Hepatocyte (in vitro differentiated cells): Measurements from ENCODE around the gene DIPK1A. TPM values are rescaled to one million over a fixed set of nuclear protein-coding genes. Genes with fewer than 3 reads are reported as not detected.

Experiments
- DNase-seq: peaks from one replicate; pipeline ENCODE4 v3.0.0-alpha.2; 2016; ENCODE audit warnings: low spot score
- H2AFZ ChIP-seq: fragments of 200-600 bp; sonication (generic); 2 replicates; pipeline ENCODE4 v1.6.0; 2016; ENCODE audit warnings: antibody characterized with exemption, mild to moderate bottlenecking
- H3K27ac ChIP-seq: fragments of 200-600 bp; sonication (generic); 2 replicates; pipeline ENCODE4 v1.5.1; 2016; ENCODE audit warnings: mild to moderate bottlenecking
- H3K27me3 ChIP-seq: fragments of 200-600 bp; sonication (generic); 2 replicates; pipeline ENCODE4 v1.6.1; 2016
- H3K36me3 ChIP-seq: fragments of 200-600 bp; sonication (generic); replicated peaks from 2 replicates; pipeline ENCODE4 v1.5.1; 2016; ENCODE audit warnings: low read depth; ENCODE audit not compliant: insufficient read depth
- H3K4me1 ChIP-seq: fragments of 200-600 bp; sonication (generic); 2 replicates; pipeline ENCODE4 v1.5.1; 2016; ENCODE audit warnings: mild to moderate bottlenecking, moderate library complexity; ENCODE audit not compliant: insufficient read depth
- H3K4me2 ChIP-seq: fragments of 200-600 bp; sonication (generic); 2 replicates; pipeline ENCODE4 v1.6.0; 2016
- H3K4me3 ChIP-seq: fragments of 200-600 bp; sonication (generic); 2 replicates; pipeline ENCODE4 v1.5.1; 2016; ENCODE audit warnings: mild to moderate bottlenecking
- H3K79me2 ChIP-seq: fragments of 200-600 bp; sonication (generic); 2 replicates; pipeline ENCODE4 v1.6.0; 2017; ENCODE audit warnings: mild to moderate bottlenecking
- H3K9me2 ChIP-seq: fragments of 200-600 bp; sonication (generic); replicated peaks from 2 replicates; pipeline ENCODE4 v1.6.0; 2017; ENCODE audit warnings: mild to moderate bottlenecking; ENCODE audit not compliant: insufficient read depth
- H3K9me3 ChIP-seq: fragments of 200-600 bp; sonication (generic); 2 replicates; pipeline ENCODE4 v1.5.1; 2016; ENCODE audit warnings: low read depth, mild to moderate bottlenecking
- H4K20me1 ChIP-seq: fragments of 200-600 bp; sonication (generic); 2 replicates; pipeline ENCODE4 v1.6.0; 2016; ENCODE audit warnings: mild to moderate bottlenecking; ENCODE audit not compliant: insufficient read depth, poor library complexity, severe bottlenecking
- CTCF ChIP-seq: fragments of 200-600 bp; sonication (generic); IDR thresholded peaks from 2 replicates; pipeline ENCODE4 v1.5.1; 2016; ENCODE audit warnings: antibody characterized with exemption, mild to moderate bottlenecking; ENCODE audit not compliant: poor library complexity
- EZH2 ChIP-seq: fragments of 200-600 bp; sonication (generic); IDR thresholded peaks from 2 replicates; pipeline ENCODE4 v1.6.1; 2016; ENCODE audit warnings: antibody characterized with exemption, mild to moderate bottlenecking, borderline replicate concordance
- EZH2phosphoT487 ChIP-seq: fragments of 200-600 bp; sonication (generic); IDR thresholded peaks from one replicate; pipeline ENCODE4 v1.6.1; 2018; ENCODE audit warnings: antibody characterized with exemption, mild to moderate bottlenecking, low read depth, moderate library complexity; ENCODE audit not compliant: unreplicated experiment, severe bottlenecking
- WGBS: methylation state at CpG from one replicate; pipeline ENCODE4 v1.1.6; 2016; ENCODE audit warnings: low lambda C conversion rate; ENCODE audit errors: missing lambda C conversion rate; 5-methylcytosine and 5-hydroxymethylcytosine counted together
- polyA plus RNA-seq: library from polyadenylated mRNA; unstranded; fragments of >200 nt; fragmentation: Nextera tagmentation; extraction: Ambion mirVana; gene quantifications from 2 replicates; pipeline ENCODE4 v1.2.1, GENCODE V29; 2016
- total RNA-seq: library from RNA; depleted of rRNA; stranded (reverse); fragments of >200 nt; gene quantifications from 2 replicates; pipeline ENCODE4 v1.2.3, GENCODE V29; 2014

Gene DIPK1A
- total and polyA plus RNA-seq, 2 experiments from 2014 or later, result 18.0 to 19.7 TPM

GRCh38 chr1:93004566-93005251 lies 43.4 kb upstream of the DIPK1A start:
- H3K9me3 ChIP-seq, result no peaks in the 10 kb centered on the region
- H3K36me3 ChIP-seq, result no peaks in the 10 kb centered on the region
- no peaks in the 10 kb centered on the region for H4K20me1 ChIP-seq
- H3K4me3 ChIP-seq, result no peak overlapping the region
- no peak overlapping the region for H3K27ac ChIP-seq
- no peaks in the 10 kb centered on the region for H3K79me2 ChIP-seq
- H3K4me1 ChIP-seq, result no peaks in the 10 kb centered on the region
- no peak for TF ChIP-seq EZH2
- TF ChIP-seq CTCF, result no peak
- TF ChIP-seq EZH2phosphoT487, result no peak
- DNase-seq, result no peak
- WGBS, result 72% methylated on average over 5 of the region's 5 CpGs
- no peak overlapping the region for H2AFZ ChIP-seq
- no peak overlapping the region for H3K4me2 ChIP-seq
- H3K27me3 ChIP-seq, result no peaks in the 10 kb centered on the region
- no peaks in the 10 kb centered on the region for H3K9me2 ChIP-seq

DNA sequence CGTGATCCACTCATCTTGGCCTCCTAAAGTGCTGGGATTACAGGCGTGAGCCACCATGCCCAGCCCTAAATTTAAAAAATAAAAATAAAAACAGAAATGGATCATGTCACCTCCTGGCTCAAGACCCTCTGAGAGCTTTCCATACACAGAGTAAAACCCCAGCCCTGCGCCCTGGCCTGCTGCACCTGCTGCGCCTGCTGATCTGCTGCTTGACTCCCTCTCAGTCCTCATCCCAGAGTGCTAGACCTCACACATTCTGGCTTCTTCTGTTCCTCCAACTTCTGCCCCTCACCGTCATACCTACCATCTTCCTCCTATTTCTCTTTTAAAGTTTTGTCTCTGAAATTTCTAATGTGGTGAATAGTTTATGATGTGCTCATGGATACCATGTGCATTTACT lies 42.7 kb upstream of the DIPK1A start:
- 95% methylated on average over 5 of the region's 5 CpGs for WGBS

GRCh38 chr1:93002781-93003180 lies 41.5 kb upstream of the DIPK1A start:
- Histone ChIP-seq H3K27me3 (no peaks in the 10 kb centered on the region), H3K4me3 (no peak overlapping the region), H3K79me2 (no peaks in the 10 kb centered on the region), H2AFZ (no peak overlapping the region), H3K27ac (no peak overlapping the region), H3K4me2 (no peak overlapping the region), H4K20me1 (no peaks in the 10 kb centered on the region), H3K9me2 (no peaks in the 10 kb centered on the region), H3K4me1 (no peaks in the 10 kb centered on the region), H3K36me3 (no peaks in the 10 kb centered on the region), H3K9me3 (no peaks in the 10 kb centered on the region)
- no peak for DNase-seq
- TF ChIP-seq CTCF (no peak), EZH2 (no peak), EZH2phosphoT487 (no peak)
- 88% methylated on average over 2 of the region's 2 CpGs for WGBS

More for the DNA sequence above, 42.7 kb upstream of the DIPK1A start:
- no peak overlapping the region for H3K4me2 ChIP-seq
- no peaks in the 10 kb centered on the region for H3K79me2 ChIP-seq
- no peak overlapping the region for H3K4me3 ChIP-seq
- H3K27me3 ChIP-seq, result no peaks in the 10 kb centered on the region
- no peak overlapping the region for H2AFZ ChIP-seq
- H3K9me3 ChIP-seq, result no peaks in the 10 kb centered on the region
- TF ChIP-seq EZH2 (no peak), CTCF (no peak), EZH2phosphoT487 (no peak)
- DNase-seq, result no peak
- no peaks in the 10 kb centered on the region for H3K4me1 ChIP-seq
- no peaks in the 10 kb centered on the region for H3K9me2 ChIP-seq
- no peak overlapping the region for H3K27ac ChIP-seq
- H3K36me3 ChIP-seq, result no peaks in the 10 kb centered on the region
- H4K20me1 ChIP-seq, result no peaks in the 10 kb centered on the region

- H4K20me1 ChIP-seq, result no peaks in the 10 kb centered on the region
- no peaks in the 10 kb centered on the region for H3K4me1 ChIP-seq
- no peak for DNase-seq
- H3K9me2 ChIP-seq, result no peaks in the 10 kb centered on the region
- H3K4me3 ChIP-seq, result no peak overlapping the region
- no peak overlapping the region for H3K4me2 ChIP-seq
- H3K27ac ChIP-seq, result no peak overlapping the region
- no peaks in the 10 kb centered on the region for H3K79me2 ChIP-seq
- H3K27me3 ChIP-seq, result no peaks in the 10 kb centered on the region
- TF ChIP-seq EZH2 (no peak), EZH2phosphoT487 (no peak), CTCF (no peak)
- H2AFZ ChIP-seq, result no peak overlapping the region
- no peaks in the 10 kb centered on the region for H3K36me3 ChIP-seq
- H3K9me3 ChIP-seq, result no peaks in the 10 kb centered on the region
Measured at GRCh38 chr1:93001893-93002292, 40.6 kb upstream of the DIPK1A start.
